ENCODE measurements around the gene SYNE3. TPM values are rescaled to one million over a fixed set of nuclear protein-coding genes. Genes with fewer than 3 reads are reported as not detected.

Gene SYNE3
- total RNA-seq, 4 donors from 2014 or later, result 4.7 to 7.1 (median 5.1) TPM

DNA sequence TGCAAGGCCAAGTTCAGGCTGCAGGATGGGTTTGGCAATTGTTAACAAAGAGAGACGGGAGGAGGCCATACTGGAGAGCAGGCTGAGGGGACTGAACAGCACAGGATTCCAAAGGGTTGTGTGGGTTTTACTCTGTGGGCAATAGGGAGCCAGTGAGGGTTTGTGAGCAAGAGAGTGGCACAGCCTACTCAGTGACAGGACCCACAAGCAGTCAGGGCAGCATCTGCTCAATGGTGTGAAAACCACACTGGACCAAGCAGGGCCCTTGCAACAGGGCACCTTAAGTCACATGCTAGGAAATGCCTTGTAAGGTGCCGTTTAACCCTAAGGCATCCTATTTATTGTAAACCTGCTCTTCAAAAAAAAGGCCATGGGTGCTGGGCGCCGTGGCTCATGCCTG lies 22.0 kb downstream of the SYNE3 start:
- no peak for TF ChIP-seq POLR2A (IDR thresholded peaks at IDR 0.05)
- TF ChIP-seq, protein P1, sequence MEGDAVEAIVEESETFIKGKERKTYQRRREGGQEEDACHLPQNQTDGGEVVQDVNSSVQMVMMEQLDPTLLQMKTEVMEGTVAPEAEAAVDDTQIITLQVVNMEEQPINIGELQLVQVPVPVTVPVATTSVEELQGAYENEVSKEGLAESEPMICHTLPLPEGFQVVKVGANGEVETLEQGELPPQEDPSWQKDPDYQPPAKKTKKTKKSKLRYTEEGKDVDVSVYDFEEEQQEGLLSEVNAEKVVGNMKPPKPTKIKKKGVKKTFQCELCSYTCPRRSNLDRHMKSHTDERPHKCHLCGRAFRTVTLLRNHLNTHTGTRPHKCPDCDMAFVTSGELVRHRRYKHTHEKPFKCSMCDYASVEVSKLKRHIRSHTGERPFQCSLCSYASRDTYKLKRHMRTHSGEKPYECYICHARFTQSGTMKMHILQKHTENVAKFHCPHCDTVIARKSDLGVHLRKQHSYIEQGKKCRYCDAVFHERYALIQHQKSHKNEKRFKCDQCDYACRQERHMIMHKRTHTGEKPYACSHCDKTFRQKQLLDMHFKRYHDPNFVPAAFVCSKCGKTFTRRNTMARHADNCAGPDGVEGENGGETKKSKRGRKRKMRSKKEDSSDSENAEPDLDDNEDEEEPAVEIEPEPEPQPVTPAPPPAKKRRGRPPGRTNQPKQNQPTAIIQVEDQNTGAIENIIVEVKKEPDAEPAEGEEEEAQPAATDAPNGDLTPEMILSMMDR (IDR thresholded peaks at IDR 0.05 in 4 of 5, conservative IDR thresholded peaks at IDR 0.05 in 1 of 5), result no peak

DNA sequence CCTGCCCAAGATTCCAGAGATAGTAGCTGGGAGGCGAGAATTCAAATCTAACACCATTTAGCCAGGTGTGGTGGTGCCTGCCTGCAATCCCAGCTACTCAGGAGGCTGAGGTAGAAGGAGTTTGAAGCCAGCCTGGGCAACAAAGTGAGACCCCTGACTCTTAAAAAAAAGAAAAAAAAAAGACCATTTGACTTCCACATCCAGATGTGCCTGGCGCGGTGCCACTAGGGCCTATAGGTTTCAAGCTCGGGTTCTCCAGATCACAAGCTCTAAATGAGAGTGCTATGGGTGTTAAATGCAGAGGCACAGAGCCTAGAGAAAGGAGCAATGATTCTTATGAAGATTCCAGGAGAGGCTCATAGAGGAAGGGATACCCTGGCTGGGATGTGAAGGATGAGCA lies 22.5 kb downstream of the SYNE3 start:
- no peaks in the 10 kb centered on the region for H3K27me3 ChIP-seq
- ATAC-seq (no peak), DNase-seq (no peak)
- no peak overlapping the region for H3K4me3 ChIP-seq
- no peak overlapping the region for H3K27ac ChIP-seq
- no peaks in the 10 kb centered on the region for H3K36me3 ChIP-seq
- H3K4me1 ChIP-seq, result peaks cover 32 to 43% of the 10 kb centered on the region in 2 donors
- TF ChIP-seq, protein P1 (IDR thresholded peaks at IDR 0.05 in 4 of 5, conservative IDR thresholded peaks at IDR 0.05 in 1 of 5), result no peak
- TF ChIP-seq POLR2A (IDR thresholded peaks at IDR 0.05), result no peak
- intact Hi-C loops (cut with DNase I; ENCODE audit: low total_unique reads), result no loop called here
- no peaks in the 10 kb centered on the region for H3K9me3 ChIP-seq
- in situ Hi-C loops (cut with MboI; ENCODE audit: low sequenced_read_pairs in 4 of 4), result no loop called here

More for the DNA sequence above, 22.0 kb downstream of the SYNE3 start:
- intact Hi-C loops (cut with DNase I; ENCODE audit: low total_unique reads), result no loop called here
- no peak for DNase-seq
- in situ Hi-C loops (cut with MboI; ENCODE audit: low sequenced_read_pairs in 4 of 4), result no loop called here
- Histone ChIP-seq H3K4me1 (peaks cover 30 to 40% of the 10 kb centered on the region in 2 donors), H3K27ac (no peak overlapping the region), H3K9me3 (no peaks in the 10 kb centered on the region), H3K27me3 (no peaks in the 10 kb centered on the region), H3K36me3 (no peaks in the 10 kb centered on the region), H3K4me3 (no peak overlapping the region)
- no peak for ATAC-seq

DNA sequence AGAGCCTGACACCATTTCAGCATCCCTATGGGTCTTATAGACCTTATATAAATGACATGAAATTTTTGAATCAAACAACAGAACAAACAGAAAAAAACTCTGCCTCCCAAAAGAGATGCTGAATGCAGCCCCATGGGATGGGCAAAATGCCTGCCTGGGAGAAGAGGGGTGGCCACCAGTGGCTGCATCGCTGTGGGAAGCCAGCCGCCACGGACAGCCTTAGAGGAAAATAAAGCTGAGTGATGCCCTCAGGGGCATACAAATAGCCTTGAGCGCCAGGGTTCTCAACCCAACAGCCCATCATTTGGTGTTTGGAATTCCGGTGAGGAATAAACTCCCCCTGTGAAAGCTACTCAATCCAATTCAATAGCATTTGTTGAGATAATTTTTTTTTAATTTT lies 22.9 kb downstream of the SYNE3 start:
- in situ Hi-C loops (cut with MboI; ENCODE audit: low sequenced_read_pairs in 4 of 4), result no loop called here
- Histone ChIP-seq H3K36me3 (no peaks in the 10 kb centered on the region), H3K4me1 (peaks cover 32 to 41% of the 10 kb centered on the region in 2 donors), H3K27ac (no peak overlapping the region), H3K4me3 (no peak overlapping the region), H3K9me3 (no peaks in the 10 kb centered on the region), H3K27me3 (no peaks in the 10 kb centered on the region)
- ATAC-seq (no peak), DNase-seq (no peak)
- TF ChIP-seq, protein P1 (IDR thresholded peaks at IDR 0.05 in 4 of 5, conservative IDR thresholded peaks at IDR 0.05 in 1 of 5), result no peak
- TF ChIP-seq POLR2A (IDR thresholded peaks at IDR 0.05), result no peak
- intact Hi-C loops (cut with DNase I; ENCODE audit: low total_unique reads), result no loop called here

DNA sequence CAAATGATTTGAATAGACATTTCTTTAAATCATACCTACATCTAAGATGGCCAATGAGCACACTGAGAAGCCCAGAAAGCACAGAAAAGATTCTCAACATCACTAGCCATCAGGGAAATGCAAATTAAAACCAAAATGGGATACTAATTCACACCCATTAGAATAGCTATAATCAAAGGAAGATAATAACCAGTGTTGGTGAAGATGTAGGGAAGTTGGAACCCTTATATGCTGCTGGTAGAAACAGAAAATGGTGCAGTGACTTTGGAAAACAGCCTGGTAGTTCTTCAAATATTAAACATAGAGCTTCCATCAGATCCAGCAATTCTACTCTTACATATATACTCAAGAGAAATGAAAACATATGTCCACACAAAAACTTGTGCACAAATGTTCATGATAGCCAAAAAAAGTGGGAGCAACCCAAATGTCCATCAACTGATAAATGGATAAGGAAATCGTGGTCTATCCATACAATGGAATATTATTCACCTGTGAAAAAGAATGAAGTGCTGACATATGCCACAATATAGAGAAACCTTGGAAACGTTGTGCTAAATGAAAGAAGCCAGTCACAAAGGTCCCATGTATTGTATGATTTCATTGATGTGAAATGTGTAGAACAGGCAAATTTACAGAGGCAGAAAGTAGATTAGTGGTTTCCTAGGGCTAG lies 24.4 kb downstream of the SYNE3 start:
- Histone ChIP-seq H3K4me3 (no peak overlapping the region), H3K27ac (no peak overlapping the region), H3K4me1 (peaks cover 31 to 34% of the 10 kb centered on the region in 2 donors), H3K27me3 (no peaks in the 10 kb centered on the region), H3K9me3 (no peaks in the 10 kb centered on the region), H3K36me3 (no peaks in the 10 kb centered on the region)
- DNase-seq (no peak), ATAC-seq (no peak)
- TF ChIP-seq, protein P1 (IDR thresholded peaks at IDR 0.05 in 4 of 5, conservative IDR thresholded peaks at IDR 0.05 in 1 of 5), result no peak
- TF ChIP-seq POLR2A (IDR thresholded peaks at IDR 0.05), result no peak
- in situ Hi-C loops (cut with MboI; ENCODE audit: low sequenced_read_pairs in 4 of 4), result no loop called here
- intact Hi-C loops (cut with DNase I; ENCODE audit: low total_unique reads), result no loop called here

Measured in gastrocnemius medialis (tissue), 4 donors.